Caco-2 (cell line): Measurements from ENCODE around the gene RCL1. TPM values are rescaled to one million over a fixed set of nuclear protein-coding genes. Genes with fewer than 3 reads are reported as not detected.
A peak's percentile ranks its signal among the peaks of the same experiment; 100 is the strongest.

Source experiments
- BruUV-seq: library from RNA; stranded (reverse); fragments of 400-500 nt; replicated peaks from 2 replicates; lab custom pipeline; 2021; lab: Mats Ljungman, UMichigan
- CTCF ChIA-PET: fragments of 300-600 bp; sonication (Branson Sonifier 250); formaldehyde crosslinking; loops from one replicate; lab custom pipeline; 2022; ENCODE audit warnings: antibody characterized with exemption; lab: Charles Lee
- POLR2A ChIA-PET: fragments of 300-600 bp; sonication (Branson Sonifier 250); formaldehyde crosslinking; loops from one replicate; lab custom pipeline; 2022; ENCODE audit warnings: antibody characterized with exemption; lab: Charles Lee
- DNase-seq, 2 experiments: peaks; one replicate each; pipeline versions ENCODE4 v3.0.0 to v3.0.0-alpha.2; 2020 to 2022
- H3K27me3 ChIP-seq: replicated peaks from 2 replicates; pipeline ENCODE4 v1.6.0; 2011; ENCODE audit warnings: low read length; ENCODE audit not compliant: control insufficient read depth, insufficient read depth
- H3K36me3 ChIP-seq: 2 replicates; pipeline ENCODE4 v1.5.1; 2011; ENCODE audit warnings: low read length; ENCODE audit not compliant: control insufficient read depth, insufficient read depth
- H3K4me1 ChIP-seq: fragments of 250-450 bp; sonication (Bioruptor Pico); 2 replicates; pipeline ENCODE4 v1.5.1; 2020; ENCODE audit warnings: mild to moderate bottlenecking
- H3K4me3 ChIP-seq: 2 replicates; pipeline ENCODE4 v1.5.1; 2011; ENCODE audit warnings: low read depth, mild to moderate bottlenecking, control low read depth, low read length
- H3K9me3 ChIP-seq: fragments of 250-450 bp; sonication (Bioruptor Pico); 2 replicates; pipeline ENCODE4 v1.5.1; 2020; ENCODE audit warnings: mild to moderate bottlenecking, moderate library complexity
- H3K27ac Mint-ChIP-seq: one replicate; pipeline ENCODE4 v1.8.0; 2022; ENCODE audit warnings: mixed read lengths; ENCODE audit not compliant: unreplicated experiment
- H3K27me3 Mint-ChIP-seq: one replicate; pipeline ENCODE4 v1.8.0; 2022; ENCODE audit warnings: mixed read lengths; ENCODE audit not compliant: insufficient read depth, unreplicated experiment
- H3K36me3 Mint-ChIP-seq: one replicate; pipeline ENCODE4 v1.8.0; 2022; ENCODE audit warnings: mild to moderate bottlenecking, mixed read lengths; ENCODE audit not compliant: insufficient read depth, unreplicated experiment
- H3K4me1 Mint-ChIP-seq: one replicate; pipeline ENCODE4 v1.8.0; 2022; ENCODE audit warnings: low read depth, mixed read lengths; ENCODE audit not compliant: unreplicated experiment
- H3K4me3 Mint-ChIP-seq: one replicate; pipeline ENCODE4 v1.8.0; 2022; ENCODE audit warnings: mild to moderate bottlenecking, moderate library complexity, mixed read lengths; ENCODE audit not compliant: unreplicated experiment
- H3K9me3 Mint-ChIP-seq: one replicate; pipeline ENCODE4 v1.8.0; 2022; ENCODE audit warnings: mixed read lengths; ENCODE audit not compliant: unreplicated experiment
- CTCF ChIP-seq, 2 experiments: fragments of 200-600 bp in 1 of 2; IDR thresholded peaks; 1 replicate in 1 of 2; 2 replicates in 1 of 2; pipeline versions ENCODE4 v1.5.1 to v1.8.0; 2011 to 2022; ENCODE audit warnings: antibody characterized with exemption in 1 of 2, control low read depth in 1 of 2, inconsistent platforms in 1 of 2, low read depth in 1 of 2, low read length in 1 of 2, mild to moderate bottlenecking in 1 of 2, moderate library complexity in 1 of 2; ENCODE audit not compliant: insufficient read depth in 1 of 2, severe bottlenecking in 1 of 2, unreplicated experiment in 1 of 2
- intact Hi-C: fragments of 100-400 bp; cut with micrococcal nuclease; formaldehyde crosslinking; loops from one replicate; pipeline ENCODE4 v1.10.0; 2022; ENCODE audit not compliant: unreplicated experiment
- microRNA-seq: library from miRNA; unstranded; fragments of <30 nt; microRNA quantifications from one replicate; pipeline ENCODE4 v1.2.0, GENCODE V29; 2022
- total RNA-seq: library from RNA; stranded (reverse); gene quantifications from 2 replicates; pipeline ENCODE4 v1.2.3, GENCODE V29; 2022

The RCL1 gene
- total RNA-seq, 1 experiment from 2014 or later, result 15.7 TPM

GRCh38 chr9:4902135-4902475, 109.4 kb downstream of the RCL1 start:
- BruUV-seq, result no TSS peak
- Mint-ChIP-seq H3K27ac (no peak overlapping the region), H3K27me3 (peaks cover 2% of the 10 kb centered on the region), H3K36me3 (no peaks in the 10 kb centered on the region), H3K9me3 (no peaks in the 10 kb centered on the region), H3K4me1 (no peaks in the 10 kb centered on the region), H3K4me3 (no peak overlapping the region)
- Histone ChIP-seq H3K9me3 (no peaks in the 10 kb centered on the region), H3K4me3 (no peak overlapping the region), H3K36me3 (no peaks in the 10 kb centered on the region), H3K4me1 (no peaks in the 10 kb centered on the region), H3K27me3 (no peaks in the 10 kb centered on the region)
- intact Hi-C loops, result no loop called here
- no peak for DNase-seq
- TF ChIP-seq CTCF (IDR thresholded peaks at IDR 0.05; ENCODE audit: insufficient read depth in 1 of 2, low read depth in 1 of 2, low read length in 1 of 2, severe bottlenecking in 1 of 2, unreplicated experiment in 1 of 2), result no peak
- ChIA-PET POLR2A (no interaction called here), CTCF (no interaction called here)

- no peak overlapping the region for H3K4me3 ChIP-seq
- peaks cover 2% of the 10 kb centered on the region for H3K27me3 Mint-ChIP-seq
- intact Hi-C loops, result no loop called here
- no peak for DNase-seq
- H3K4me1 Mint-ChIP-seq, result no peaks in the 10 kb centered on the region
- no peak for TF ChIP-seq CTCF (IDR thresholded peaks at IDR 0.05; ENCODE audit: insufficient read depth in 1 of 2, low read depth in 1 of 2, low read length in 1 of 2, severe bottlenecking in 1 of 2, unreplicated experiment in 1 of 2)
- H3K27me3 ChIP-seq, result no peaks in the 10 kb centered on the region
- ChIA-PET CTCF (no interaction called here), POLR2A (no interaction called here)
- no peak overlapping the region for H3K4me3 Mint-ChIP-seq
- H3K9me3 Mint-ChIP-seq, result no peaks in the 10 kb centered on the region
- H3K27ac Mint-ChIP-seq, result no peak overlapping the region
- no peaks in the 10 kb centered on the region for H3K9me3 ChIP-seq
- BruUV-seq, result no TSS peak
- H3K36me3 ChIP-seq, result no peaks in the 10 kb centered on the region
- H3K4me1 ChIP-seq, result no peaks in the 10 kb centered on the region
- no peaks in the 10 kb centered on the region for H3K36me3 Mint-ChIP-seq
Measured at GRCh38 chr9:4904322-4905134, 111.8 kb downstream of the RCL1 start.

- POLR2A ChIA-PET, result no interaction called here
- H3K9me3 Mint-ChIP-seq, result no peaks in the 10 kb centered on the region
Measured at GRCh38 chr9:4905135-4905490, 112.4 kb downstream of the RCL1 start.

More at GRCh38 chr9:4905135-4905490, 112.4 kb downstream of the RCL1 start:
- H3K4me1 ChIP-seq, result no peaks in the 10 kb centered on the region
- H3K36me3 ChIP-seq, result no peaks in the 10 kb centered on the region
- H3K4me3 Mint-ChIP-seq, result no peak overlapping the region
- no peak overlapping the region for H3K4me3 ChIP-seq
- H3K9me3 ChIP-seq, result no peaks in the 10 kb centered on the region
- no peaks in the 10 kb centered on the region for H3K27me3 ChIP-seq
- DNase-seq, result no peak
- H3K36me3 Mint-ChIP-seq, result no peaks in the 10 kb centered on the region
- intact Hi-C loops, result no loop called here
- H3K27ac Mint-ChIP-seq, result no peak overlapping the region
- CTCF ChIA-PET, result no interaction called here
- peaks cover 2% of the 10 kb centered on the region for H3K27me3 Mint-ChIP-seq
- BruUV-seq, result no TSS peak
- no peak for TF ChIP-seq CTCF (IDR thresholded peaks at IDR 0.05; ENCODE audit: insufficient read depth in 1 of 2, low read depth in 1 of 2, low read length in 1 of 2, severe bottlenecking in 1 of 2, unreplicated experiment in 1 of 2)
- no peaks in the 10 kb centered on the region for H3K4me1 Mint-ChIP-seq

Small RNA genes lying within 50 kb of the gene (microRNA-seq; reads per million reads assigned to microRNA genes)
- gene MIR101-2, result 15.2 reads per million, percentile 54 among the genes with 10 or more reads in this experiment

Other genes starting within 250 kb of the RCL1 start
- gene PLPP6, start 130.7 kb upstream of the RCL1 start, total RNA-seq, result 6.7 and 7.2 TPM in 2 replicates
- gene SPATA6L, start 126.5 kb upstream of the RCL1 start, total RNA-seq, result 1.4 and 2.4 TPM in 2 replicates
- 8.7 and 9.3 TPM in 2 replicates for gene CDC37L1, start 113.4 kb upstream of the RCL1 start, total RNA-seq
- gene AK3, start 51.7 kb upstream of the RCL1 start, total RNA-seq, result 31.9 and 32.0 TPM in 2 replicates
- gene JAK2, start 192.3 kb downstream of the RCL1 start, total RNA-seq, result 0.86 and 1.4 TPM in 2 replicates